IMR-90 (cell line): ENCODE data around the gene TEX2. TPM values are rescaled to one million over a fixed set of nuclear protein-coding genes. Genes with fewer than 3 reads are reported as not detected.

ENCODE experiments used
- ATAC-seq: fragments of 200-7000 bp; cut with Tn5 transposase; 2 replicates; pipeline ENCODE4 v1.9.1; 2020; ENCODE audit warnings: low read depth, mild to moderate bottlenecking, moderate library complexity
- BruUV-seq: library from RNA; stranded (reverse); fragments of 400-500 nt; replicated peaks from 2 replicates; lab custom pipeline; 2021; lab: Mats Ljungman, UMichigan
- CTCF ChIA-PET: fragments of 300-600 bp; formaldehyde crosslinking; extraction: SDS; loops from one replicate; lab custom pipeline; 2021; ENCODE audit warnings: antibody characterized with exemption; lab: Yijun Ruan, JAX
- POLR2A ChIA-PET: fragments of 300-600 bp; sonication (Branson Sonifier 250); formaldehyde crosslinking; loops from one replicate; lab custom pipeline; 2022; ENCODE audit warnings: antibody characterized with exemption; ENCODE audit not compliant: unreplicated experiment; lab: Charles Lee
- DNase-seq: peaks from one replicate; pipeline ENCODE4 v3.0.0; 2013
- H2AFZ ChIP-seq: replicated peaks from 2 replicates; pipeline ENCODE3; 2013; ENCODE audit warnings: low read length, mild to moderate bottlenecking; ENCODE audit not compliant: poor library complexity
- H2AK5ac ChIP-seq: 2 replicates; pipeline ENCODE4 v1.6.1; 2013; ENCODE audit warnings: low read depth, low read length, inconsistent platforms
- H2AK9ac ChIP-seq: replicated peaks from 2 replicates; pipeline ENCODE3; 2013; ENCODE audit warnings: mild to moderate bottlenecking, low read depth, low read length, moderate library complexity; ENCODE audit not compliant: poor library complexity
- H2BK120ac ChIP-seq: 2 replicates; pipeline ENCODE4 v1.6.1; 2013; ENCODE audit warnings: low read depth, low read length, inconsistent platforms
- H2BK15ac ChIP-seq: 3 replicates; pipeline ENCODE4 v1.6.1; 2013; ENCODE audit warnings: low read depth, low read length, inconsistent platforms
- H2BK20ac ChIP-seq: 2 replicates; pipeline ENCODE4 v1.6.1; 2013; ENCODE audit warnings: low read depth, mild to moderate bottlenecking, inconsistent platforms, low read length, moderate library complexity
- H2BK5ac ChIP-seq: 2 replicates; pipeline ENCODE4 v1.6.1; 2013; ENCODE audit warnings: mild to moderate bottlenecking, low read depth, low read length, inconsistent platforms; ENCODE audit not compliant: poor library complexity, severe bottlenecking
- H3K14ac ChIP-seq: replicated peaks from 2 replicates; pipeline ENCODE4 v1.6.1; 2013; ENCODE audit warnings: low read depth, low read length, inconsistent platforms
- H3K18ac ChIP-seq: 2 replicates; pipeline ENCODE4 v1.6.1; 2013; ENCODE audit warnings: low read depth, low read length, control low read depth
- H3K23ac ChIP-seq: 2 replicates; pipeline ENCODE4 v1.6.1; 2013; ENCODE audit warnings: low read depth, low read length, inconsistent platforms
- H3K27ac ChIP-seq: 2 replicates; pipeline ENCODE4 v1.5.1; 2013; ENCODE audit warnings: mild to moderate bottlenecking, control low read depth, low read length; ENCODE audit not compliant: insufficient read depth
- H3K27me3 ChIP-seq: 2 replicates; pipeline ENCODE4 v1.6.1; 2013; ENCODE audit warnings: low read length; ENCODE audit not compliant: control insufficient read depth, insufficient read depth
- H3K36me3 ChIP-seq: 2 replicates; pipeline ENCODE4 v1.6.1; 2013; ENCODE audit warnings: low read length, mixed read lengths; ENCODE audit not compliant: control insufficient read depth, insufficient read depth
- H3K4ac ChIP-seq: 2 replicates; pipeline ENCODE4 v1.6.1; 2013; ENCODE audit warnings: low read depth, low read length, inconsistent platforms
- H3K4me1 ChIP-seq: 2 replicates; pipeline ENCODE4 v1.6.1; 2013; ENCODE audit warnings: low read length, mixed read lengths; ENCODE audit not compliant: control insufficient read depth, insufficient read depth
- H3K4me2 ChIP-seq: 2 replicates; pipeline ENCODE4 v1.6.1; 2013; ENCODE audit warnings: low read depth, mild to moderate bottlenecking, control low read depth, low read length, moderate library complexity
- H3K4me3 ChIP-seq: 2 replicates; pipeline ENCODE4 v1.5.1; 2013; ENCODE audit warnings: low read depth, mild to moderate bottlenecking, control low read depth, low read length, moderate library complexity; ENCODE audit not compliant: insufficient read depth
- H3K56ac ChIP-seq: 2 replicates; pipeline ENCODE4 v1.6.1; 2013; ENCODE audit warnings: low read length, inconsistent platforms; ENCODE audit not compliant: insufficient read depth; ENCODE audit errors: extremely low read depth
- H3K79me1 ChIP-seq, 2 experiments: 2 replicates each; pipeline ENCODE4 v1.6.1; 2013; ENCODE audit warnings: low read length in 2 of 2, inconsistent platforms in 1 of 2, low read depth in 1 of 2
- H3K9ac ChIP-seq: 2 replicates; pipeline ENCODE4 v1.6.1; 2013; ENCODE audit warnings: low read depth, low read length, control low read depth
- H3K9me1 ChIP-seq: 2 replicates; pipeline ENCODE4 v1.6.1; 2013; ENCODE audit warnings: low read length, inconsistent platforms; ENCODE audit not compliant: insufficient read depth
- H3K9me3 ChIP-seq: 2 replicates; pipeline ENCODE4 v1.6.1; 2013; ENCODE audit warnings: low read length; ENCODE audit not compliant: control insufficient read depth, insufficient read depth
- H4K20me1 ChIP-seq: 2 replicates; pipeline ENCODE4 v1.6.1; 2013; ENCODE audit warnings: low read length, inconsistent platforms; ENCODE audit not compliant: insufficient read depth
- H4K5ac ChIP-seq: 2 replicates; pipeline ENCODE4 v1.6.1; 2013; ENCODE audit warnings: mild to moderate bottlenecking, low read depth, low read length, control low read depth
- H4K8ac ChIP-seq, 2 experiments: 2 replicates each; pipeline ENCODE4 v1.6.1; 2013; ENCODE audit warnings: low read depth in 2 of 2, low read length in 2 of 2, control low read depth in 1 of 2, inconsistent platforms in 1 of 2
- H4K91ac ChIP-seq: 2 replicates; pipeline ENCODE4 v1.6.1; 2013; ENCODE audit warnings: low read depth, low read length, inconsistent platforms; ENCODE audit not compliant: insufficient read depth
- CEBPB ChIP-seq: IDR thresholded peaks from 2 replicates; pipeline ENCODE4 v1.6.1; 2012; ENCODE audit warnings: low read depth, low read length, improper control_type of control experiment
- RFX5 ChIP-seq: IDR thresholded peaks from 2 replicates; pipeline ENCODE4 v1.8.0; 2012; ENCODE audit warnings: low read depth, mild to moderate bottlenecking, low read length, moderate library complexity
- WGBS, 2 experiments: methylation state at CpG; one replicate each; pipeline versions ENCODE4 v1.1.5 to v1.1.7; 2013; ENCODE audit warnings: missing lambda C conversion rate in 2 of 2; ENCODE audit not compliant: insufficient read length in 1 of 2; ENCODE audit errors: extremely low coverage in 2 of 2; 5-methylcytosine and 5-hydroxymethylcytosine counted together
- dilution Hi-C: fragments of 300-500 bp; cut with HindIII; formaldehyde crosslinking; loops from one replicate; pipeline ENCODE4 v1.14.3; 2018; ENCODE audit warnings: low sequenced_read_pairs; ENCODE audit not compliant: unreplicated experiment
- in situ Hi-C: fragments of 300-500 bp; cut with MboI; formaldehyde crosslinking; loops from 3 replicates; pipeline ENCODE4 v1.14.3; 2019; ENCODE audit warnings: low sequenced_read_pairs, inconsistent platforms, mixed read lengths
- intact Hi-C: fragments of 100-400 bp; cut with micrococcal nuclease; formaldehyde crosslinking; loops from 2 replicates; pipeline ENCODE4 v1.10.0; 2022
- polyA plus RNA-seq, 3 experiments: library from polyadenylated mRNA; depleted of rRNA; stranded (reverse); fragments of >200 nt; gene quantifications; 2 replicates each; pipeline ENCODE4 v1.2.3, GENCODE V29; 2012; ENCODE audit warnings: low replicate concordance in 1 of 3
- total RNA-seq: library from RNA; depleted of rRNA; stranded (reverse); fragments of >200 nt; gene quantifications from 2 replicates; pipeline ENCODE4 v1.2.3, GENCODE V29; 2012

The TEX2 gene
- total and polyA plus RNA-seq, 2 of the 4 experiments (the other 2 are of a cell fraction): 18.2 to 21.9 TPM

GRCh38 chr17:64259922-64260321 is 3.1 kb downstream of the TEX2 start:
- 0 out of 2 replicates have a peak, but pooled peaks cover 5% of the 10 kb centered on the region for H3K9me1 ChIP-seq
- H3K4me1 ChIP-seq: peaks cover 5% of the 10 kb centered on the region
- H2AK9ac ChIP-seq: no peak overlapping the region
- no peak overlapping the region for H3K18ac ChIP-seq
- H4K5ac ChIP-seq: no peak overlapping the region
- no peak overlapping the region for H4K91ac ChIP-seq
- H2BK120ac ChIP-seq: no peak overlapping the region
- H2AK5ac ChIP-seq: no peak overlapping the region
- no peaks in the 10 kb centered on the region for H3K9me3 ChIP-seq
- H2BK5ac ChIP-seq: no peak overlapping the region
- dilution Hi-C loops: no loop called here
- ChIA-PET POLR2A (no interaction called here), CTCF (no interaction called here)
- no peak overlapping the region for H3K4ac ChIP-seq
- no peak overlapping the region for H3K27ac ChIP-seq
- H2BK20ac ChIP-seq: no peak overlapping the region
- ATAC-seq: no peak
- H3K36me3 ChIP-seq: no peaks in the 10 kb centered on the region
- in situ Hi-C loops: no loop called here
- H3K23ac ChIP-seq: no peak overlapping the region
- no peak overlapping the region for H4K8ac ChIP-seq
- H4K20me1 ChIP-seq: peaks cover 17% of the 10 kb centered on the region
- H3K9ac ChIP-seq: no peak overlapping the region
- WGBS, 2 experiments: no CpG with 5 or more reads among the region's 3 CpGs
- no peaks in the 10 kb centered on the region for H3K27me3 ChIP-seq
- no peak overlapping the region for H3K14ac ChIP-seq
- no peak overlapping the region for H3K4me2 ChIP-seq
- H2BK15ac ChIP-seq: no peak overlapping the region
- no peak overlapping the region for H3K56ac ChIP-seq
- peak; percentile 61 for DNase-seq
- no peak overlapping the region for H3K4me3 ChIP-seq
- no peak overlapping the region for H2AFZ ChIP-seq
- H3K79me1 ChIP-seq: peaks cover 49 to 54% of the 10 kb centered on the region in 2 experiments
- BruUV-seq: no TSS peak
- TF ChIP-seq RFX5 (no peak), CEBPB (peak; percentile 84)
- intact Hi-C loops: loop anchor here (5.0 kb wide), 1 partner anchor 58 kb away; no protein-coding TSS in a partner anchor
